ENCODE measurements around the gene ZNF844. TPM values are rescaled to one million over a fixed set of nuclear protein-coding genes. Genes with fewer than 3 reads are reported as not detected.

The ZNF844 gene
- total RNA-seq, 3 donors from 2014 or later = 8.8 to 28.5 (median 11.8) TPM

DNA sequence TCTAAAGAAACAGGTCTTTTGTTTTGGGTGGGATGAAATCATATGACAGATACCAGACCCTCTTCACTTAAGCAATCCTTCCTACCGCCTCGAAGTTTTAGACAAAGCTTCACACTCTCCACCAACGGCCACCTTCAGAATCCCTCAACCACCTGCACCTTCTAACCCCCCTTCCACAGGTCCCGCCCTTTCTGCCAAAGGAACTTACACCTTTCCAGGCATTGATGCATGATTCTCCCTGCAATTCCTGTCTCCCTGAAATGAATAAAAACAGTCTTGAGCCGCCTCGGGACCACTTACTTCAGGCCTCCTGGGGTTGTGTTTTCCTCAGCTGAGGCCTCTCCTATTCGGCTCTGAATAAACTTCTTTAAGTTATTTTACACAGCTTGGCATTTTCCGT is 29.9 kb upstream of the ZNF844 start:
- Histone ChIP-seq H3K4me3 (peak overlapping the region; percentile 82 to 84 (median 83)), H3K36me3 (no peaks in the 10 kb centered on the region), H3K27me3 (no peaks in the 10 kb centered on the region), H3K4me1 (peaks cover 0 to 7% of the 10 kb centered on the region in 2 donors), H3K27ac (peak overlapping the region; percentile 96 to 97), H3K9me3 (no peaks in the 10 kb centered on the region)
- TF ChIP-seq, protein P1, sequence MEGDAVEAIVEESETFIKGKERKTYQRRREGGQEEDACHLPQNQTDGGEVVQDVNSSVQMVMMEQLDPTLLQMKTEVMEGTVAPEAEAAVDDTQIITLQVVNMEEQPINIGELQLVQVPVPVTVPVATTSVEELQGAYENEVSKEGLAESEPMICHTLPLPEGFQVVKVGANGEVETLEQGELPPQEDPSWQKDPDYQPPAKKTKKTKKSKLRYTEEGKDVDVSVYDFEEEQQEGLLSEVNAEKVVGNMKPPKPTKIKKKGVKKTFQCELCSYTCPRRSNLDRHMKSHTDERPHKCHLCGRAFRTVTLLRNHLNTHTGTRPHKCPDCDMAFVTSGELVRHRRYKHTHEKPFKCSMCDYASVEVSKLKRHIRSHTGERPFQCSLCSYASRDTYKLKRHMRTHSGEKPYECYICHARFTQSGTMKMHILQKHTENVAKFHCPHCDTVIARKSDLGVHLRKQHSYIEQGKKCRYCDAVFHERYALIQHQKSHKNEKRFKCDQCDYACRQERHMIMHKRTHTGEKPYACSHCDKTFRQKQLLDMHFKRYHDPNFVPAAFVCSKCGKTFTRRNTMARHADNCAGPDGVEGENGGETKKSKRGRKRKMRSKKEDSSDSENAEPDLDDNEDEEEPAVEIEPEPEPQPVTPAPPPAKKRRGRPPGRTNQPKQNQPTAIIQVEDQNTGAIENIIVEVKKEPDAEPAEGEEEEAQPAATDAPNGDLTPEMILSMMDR (IDR thresholded peaks at IDR 0.05) = no peak
- no peak for TF ChIP-seq POLR2AphosphoS5 (IDR thresholded peaks at IDR 0.05)
- no peak for TF ChIP-seq POLR2A (IDR thresholded peaks at IDR 0.05)
- intact Hi-C loops (cut with DNase I; ENCODE audit: low total_unique reads) = no loop called here
- no peak for DNase-seq (ENCODE audit: low spot score in 2 of 2)

DNA sequence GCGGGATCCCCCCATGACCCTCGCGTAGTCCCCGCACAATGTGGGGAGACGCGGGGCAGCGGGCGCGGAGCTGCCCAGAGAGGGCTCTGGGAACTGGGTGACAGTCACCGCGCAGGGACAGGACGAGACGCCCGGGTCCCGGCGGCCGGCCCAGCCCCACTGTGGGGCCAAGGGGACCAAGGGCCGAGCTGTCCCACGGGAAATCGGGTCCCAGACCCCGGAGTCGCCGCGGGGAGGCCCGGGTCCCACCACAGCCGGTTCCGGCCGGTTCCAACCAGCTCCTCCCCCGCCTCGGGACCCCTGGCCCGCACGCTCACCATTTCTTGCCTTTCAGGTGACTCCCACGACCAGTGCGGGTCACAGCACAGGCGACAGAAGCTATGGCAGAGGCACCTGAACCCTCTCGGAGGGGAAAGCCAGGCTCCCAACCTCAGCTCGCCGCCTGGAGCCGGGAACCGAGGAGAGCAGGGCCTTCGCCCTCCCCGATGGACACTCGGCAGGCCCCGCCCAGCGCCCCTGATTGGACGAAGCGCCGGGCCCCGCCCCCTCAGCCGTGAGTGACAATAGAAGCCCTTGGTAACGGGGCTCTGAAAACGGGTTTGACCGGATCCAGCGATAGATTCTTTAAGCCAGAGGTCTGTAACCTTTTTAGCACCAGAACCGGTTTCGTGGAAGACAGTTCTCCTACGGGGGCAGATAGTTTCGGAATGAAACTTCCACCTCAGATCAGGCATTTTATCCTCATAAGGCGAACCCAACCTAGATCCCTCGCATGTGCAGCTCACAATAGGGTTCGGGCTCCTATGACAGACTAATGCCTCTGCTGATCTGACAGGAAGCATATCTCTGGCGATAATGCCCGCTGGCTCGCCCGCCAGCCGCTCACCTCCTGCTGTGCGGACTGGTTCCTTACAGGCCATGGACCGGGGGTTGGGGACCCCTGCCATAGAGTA is 29.0 kb upstream of the ZNF844 start, which contains the start of gene ZNF433:
TSS of gene ZNF433 (minus strand) at position 460 of the 953 bp plus-strand sequence. CDS start at position 320, 140 bp downstream.
- no peaks in the 10 kb centered on the region for H3K9me3 ChIP-seq
- H3K27me3 ChIP-seq = no peaks in the 10 kb centered on the region
- H3K36me3 ChIP-seq = no peaks in the 10 kb centered on the region
- DNase-seq (ENCODE audit: low spot score in 2 of 2) = peak; percentile 97 to 98
- peaks cover 0 to 7% of the 10 kb centered on the region in 2 donors for H3K4me1 ChIP-seq
- intact Hi-C loops (cut with DNase I; ENCODE audit: low total_unique reads) = no loop called here
- TF ChIP-seq POLR2A (IDR thresholded peaks at IDR 0.05) = peak; percentile 64
- TF ChIP-seq POLR2AphosphoS5 (IDR thresholded peaks at IDR 0.05) = peak; percentile 54 to 87 (median 73)
- TF ChIP-seq, protein P1 (IDR thresholded peaks at IDR 0.05) = peak in 1 of 3 donors; percentile 9
- H3K4me3 ChIP-seq = peak within 1 kb of the TSS; percentile 82 to 84 (median 83)
- peak within 1 kb of the TSS; percentile 96 to 97 for H3K27ac ChIP-seq

DNA sequence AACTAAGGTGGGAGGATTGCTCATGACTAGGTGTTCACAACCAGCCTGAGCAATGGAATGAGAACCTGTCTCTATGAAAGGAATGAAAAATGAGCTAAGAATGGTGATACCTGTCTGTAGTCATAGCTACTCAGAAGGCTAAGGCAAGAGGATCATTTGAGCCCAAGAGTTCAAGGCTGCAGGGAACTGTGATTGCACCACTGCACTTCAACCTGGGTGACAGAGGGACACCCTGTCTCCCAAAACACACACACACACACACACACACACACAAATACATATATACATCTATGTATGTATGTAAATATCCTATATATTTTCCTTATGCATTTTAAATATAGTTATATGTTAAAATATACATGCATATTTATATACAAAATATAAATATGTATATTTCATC is 21.6 kb upstream of the ZNF844 start:
- Histone ChIP-seq H3K9me3 (peaks cover 17 to 37% of the 10 kb centered on the region in 2 donors), H3K36me3 (no peaks in the 10 kb centered on the region), H3K4me1 (no peaks in the 10 kb centered on the region), H3K4me3 (no peak overlapping the region), H3K27me3 (no peaks in the 10 kb centered on the region), H3K27ac (no peak overlapping the region)
- DNase-seq (ENCODE audit: low spot score in 2 of 2) = no peak
- TF ChIP-seq, protein P1 (IDR thresholded peaks at IDR 0.05) = no peak
- no peak for TF ChIP-seq POLR2AphosphoS5 (IDR thresholded peaks at IDR 0.05)
- no peak for TF ChIP-seq POLR2A (IDR thresholded peaks at IDR 0.05)
- intact Hi-C loops (cut with DNase I; ENCODE audit: low total_unique reads) = no loop called here

DNA sequence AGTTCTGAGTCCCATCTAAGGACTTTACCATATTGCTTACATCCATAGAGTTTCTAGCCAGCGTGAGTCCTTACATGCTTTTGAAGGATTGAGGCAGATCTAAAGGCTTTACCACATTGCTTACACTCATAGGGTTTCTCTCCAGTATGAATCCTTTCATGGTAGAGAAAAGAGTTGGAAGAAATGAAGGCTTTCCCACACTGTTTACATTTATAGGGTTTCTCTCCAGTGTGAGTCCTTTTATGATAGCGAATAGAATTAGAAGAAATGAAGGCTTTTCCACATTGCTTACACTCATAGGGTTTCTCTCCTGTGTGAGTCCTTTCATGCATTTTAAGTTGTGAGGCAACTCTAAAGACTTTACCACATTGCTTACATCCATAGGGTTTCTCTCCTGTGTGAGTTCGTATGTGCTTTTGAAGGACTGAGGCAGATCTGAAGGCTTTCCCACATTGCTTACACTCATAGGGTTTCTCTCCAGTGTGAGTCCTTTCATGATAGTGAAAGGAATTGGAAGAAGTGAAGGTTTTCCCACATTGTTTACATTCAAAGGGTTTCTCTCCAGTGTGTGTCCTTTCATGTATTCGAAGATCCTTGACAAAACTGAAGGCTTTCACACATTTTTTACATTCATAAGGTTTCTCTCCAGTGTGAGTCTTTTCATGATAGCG is 20.6 kb upstream of the ZNF844 start:
- Histone ChIP-seq H3K4me1 (no peaks in the 10 kb centered on the region), H3K27me3 (no peaks in the 10 kb centered on the region), H3K36me3 (no peaks in the 10 kb centered on the region), H3K9me3 (peaks cover 17 to 37% of the 10 kb centered on the region in 2 donors), H3K27ac (no peak overlapping the region), H3K4me3 (no peak overlapping the region)
- DNase-seq (ENCODE audit: low spot score in 2 of 2) = no peak
- TF ChIP-seq POLR2A (IDR thresholded peaks at IDR 0.05) = no peak
- TF ChIP-seq, protein P1 (IDR thresholded peaks at IDR 0.05) = no peak
- TF ChIP-seq POLR2AphosphoS5 (IDR thresholded peaks at IDR 0.05) = no peak
- intact Hi-C loops (cut with DNase I; ENCODE audit: low total_unique reads) = no loop called here
